WTC11 (cell line): ENCODE measurements around the gene GPATCH1. TPM values are rescaled to one million over a fixed set of nuclear protein-coding genes. Genes with fewer than 3 reads are reported as not detected.

ENCODE experiments used
- ATAC-seq: fragments of 200-7000 bp; cut with Tn5 transposase; 2 replicates; pipeline ENCODE4 v1.10.0; 2021; ENCODE audit warnings: mild to moderate bottlenecking, moderate library complexity
- CTCF ChIA-PET: fragments of 300-600 bp; sonication (Branson Sonifier 250); formaldehyde crosslinking; loops from one replicate; lab custom pipeline; 2021; ENCODE audit warnings: antibody characterized with exemption; lab: Charles Lee
- POLR2A ChIA-PET: fragments of 350-600 bp; sonication (Branson Sonifier 250); formaldehyde crosslinking; loops from one replicate; lab custom pipeline; 2021; ENCODE audit warnings: antibody characterized with exemption; lab: Charles Lee
- DNase-seq: peaks from one replicate; pipeline ENCODE4 v3.0.0; 2021; ENCODE audit warnings: low spot score
- H3K27ac Mint-ChIP-seq: 2 replicates; pipeline ENCODE4 v1.8.0; 2021; ENCODE audit warnings: mixed read lengths
- H3K27me3 Mint-ChIP-seq: 2 replicates; pipeline ENCODE4 v1.8.0; 2021; ENCODE audit warnings: low read depth, mild to moderate bottlenecking, moderate library complexity, mixed read lengths
- H3K36me3 Mint-ChIP-seq: 2 replicates; pipeline ENCODE4 v1.8.0; 2021; ENCODE audit warnings: mixed read lengths
- H3K4me1 Mint-ChIP-seq: 2 replicates; pipeline ENCODE4 v1.8.0; 2022; ENCODE audit warnings: mixed read lengths
- H3K4me3 Mint-ChIP-seq: 2 replicates; pipeline ENCODE4 v1.8.0; 2021; ENCODE audit warnings: mild to moderate bottlenecking, moderate library complexity, mixed read lengths
- H3K9me3 Mint-ChIP-seq: 2 replicates; pipeline ENCODE4 v1.8.0; 2021; ENCODE audit warnings: mixed read lengths
- AR ChIP-seq: fragments of 250-450 bp; sonication (Bioruptor Pico); IDR thresholded peaks from 2 replicates; pipeline ENCODE4 v1.9.0; 2021; ENCODE audit warnings: mild to moderate bottlenecking
- ATF2 ChIP-seq: sonication (generic); formaldehyde crosslinking; IDR thresholded peaks from 2 replicates; pipeline ENCODE4 v1.8.1; 2022; ENCODE audit warnings: low read depth, missing genetic modification reagents, borderline replicate concordance
- CTCF ChIP-seq: fragments of 200-600 bp; IDR thresholded peaks from 2 replicates; pipeline ENCODE4 v1.8.0; 2022; ENCODE audit warnings: antibody characterized with exemption
- E2F5 ChIP-seq: sonication (generic); formaldehyde crosslinking; IDR thresholded peaks from 2 replicates; pipeline ENCODE4 v1.8.1; 2022; ENCODE audit warnings: mild to moderate bottlenecking, moderate library complexity, missing genetic modification reagents
- GABPB1 ChIP-seq: sonication (generic); formaldehyde crosslinking; IDR thresholded peaks from 2 replicates; pipeline ENCODE4 v1.8.1; 2023; ENCODE audit warnings: mild to moderate bottlenecking, missing genetic modification reagents
- HMGA2 ChIP-seq: fragments of 250-450 bp; sonication (Bioruptor Pico); IDR thresholded peaks from 2 replicates; pipeline ENCODE4 v1.4.0; 2021; ENCODE audit warnings: mild to moderate bottlenecking, moderate library complexity
- MLX ChIP-seq: sonication (generic); formaldehyde crosslinking; IDR thresholded peaks from 2 replicates; pipeline ENCODE4 v1.8.1; 2023; ENCODE audit warnings: mild to moderate bottlenecking, missing genetic modification reagents, moderate library complexity
- NR3C1 ChIP-seq: sonication (generic); formaldehyde crosslinking; conservative IDR thresholded peaks from 2 replicates; pipeline ENCODE4 v1.8.1; 2023; ENCODE audit warnings: low read depth, mild to moderate bottlenecking, missing genetic modification reagents
- PREB ChIP-seq: sonication (generic); formaldehyde crosslinking; IDR thresholded peaks from 2 replicates; pipeline ENCODE4 v1.8.1; 2022; ENCODE audit warnings: mild to moderate bottlenecking, missing genetic modification reagents, moderate library complexity, borderline replicate concordance
- RORB ChIP-seq: fragments of 250-450 bp; sonication (Bioruptor Pico); IDR thresholded peaks from 2 replicates; pipeline ENCODE4 v1.9.0; 2021; ENCODE audit warnings: mild to moderate bottlenecking
- SMAD4 ChIP-seq: sonication (generic); formaldehyde crosslinking; IDR thresholded peaks from 2 replicates; pipeline ENCODE4 v1.8.0; 2022; ENCODE audit warnings: mild to moderate bottlenecking, missing genetic modification reagents
- SOX15 ChIP-seq: fragments of 250-450 bp; sonication (Bioruptor Pico); IDR thresholded peaks from 2 replicates; pipeline ENCODE4 v1.9.0; 2021; ENCODE audit warnings: mild to moderate bottlenecking
- TCF7 ChIP-seq: sonication (generic); formaldehyde crosslinking; IDR thresholded peaks from 2 replicates; pipeline ENCODE4 v1.8.0; 2022; ENCODE audit warnings: mild to moderate bottlenecking, low read depth, missing genetic modification reagents, moderate library complexity
- ZNF317 ChIP-seq: sonication (generic); formaldehyde crosslinking; IDR thresholded peaks from 2 replicates; pipeline ENCODE4 v1.8.1; 2023; ENCODE audit warnings: low read depth, mild to moderate bottlenecking, moderate library complexity, missing genetic modification reagents, borderline replicate concordance
- ZNF416 ChIP-seq: fragments of 250-450 bp; sonication (Bioruptor Pico); IDR thresholded peaks from 2 replicates; pipeline ENCODE4 v1.9.0; 2021; ENCODE audit warnings: mild to moderate bottlenecking, inconsistent platforms
- ZNF423 ChIP-seq: fragments of 250-450 bp; sonication (Bioruptor Pico); IDR thresholded peaks from 2 replicates; pipeline ENCODE4 v2.1.2; 2022; ENCODE audit warnings: mild to moderate bottlenecking, moderate library complexity
- ZNF425 ChIP-seq: fragments of 250-450 bp; sonication (Bioruptor Pico); conservative IDR thresholded peaks from 2 replicates; pipeline ENCODE4 v1.9.0; 2021; ENCODE audit warnings: mild to moderate bottlenecking
- ZNF532 ChIP-seq: fragments of 250-450 bp; sonication (Bioruptor Pico); IDR thresholded peaks from 2 replicates; pipeline ENCODE4 v1.9.0; 2021; ENCODE audit warnings: mild to moderate bottlenecking, borderline replicate concordance
- total RNA-seq: library from RNA; stranded (reverse); gene quantifications from 3 replicates; pipeline ENCODE4 v1.2.3, GENCODE V29; 2021

GPATCH1 gene
- total RNA-seq, 1 experiment from 2014 or later, result 10.7 TPM

GRCh38 chr19:33158365-33158764 lies 77.4 kb downstream of the GPATCH1 start:
- Mint-ChIP-seq H3K9me3 (peaks cover 9% of the 10 kb centered on the region), H3K36me3 (no peaks in the 10 kb centered on the region), H3K27me3 (no peaks in the 10 kb centered on the region), H3K4me3 (no peak overlapping the region), H3K4me1 (no peaks in the 10 kb centered on the region), H3K27ac (no peak overlapping the region)
- DNase-seq, result no peak
- no peak for ATAC-seq
- POLR2A ChIA-PET, result no interaction called here
- TF ChIP-seq CTCF (no peak), GABPB1 (CRISPR knock-in tag) (0 out of 2 replicates have a peak, but pooled peaks have one; percentile 24)
- CTCF ChIA-PET, result interaction anchor here (1.0 to 2.0 kb wide), 4 partner anchors 10 to 26 kb away, joined by 3 to 6 read pairs (median 4); no protein-coding TSS in a partner anchor

GRCh38 chr19:33159149-33159548 lies 78.2 kb downstream of the GPATCH1 start:
- Mint-ChIP-seq H3K27me3 (no peaks in the 10 kb centered on the region), H3K4me3 (no peak overlapping the region), H3K36me3 (peaks cover 3% of the 10 kb centered on the region), H3K9me3 (peaks cover 13% of the 10 kb centered on the region), H3K27ac (no peak overlapping the region), H3K4me1 (no peaks in the 10 kb centered on the region)
- no peak for ATAC-seq
- no peak for DNase-seq
- CTCF ChIA-PET, result interaction anchor here (1.0 kb wide), 1 partner anchor 11 kb away, joined by 4 read pairs; no protein-coding TSS in a partner anchor
- POLR2A ChIA-PET, result no interaction called here
- TF ChIP-seq ATF2 (CRISPR knock-in tag) (no peak), AR (CRISPR knock-in tag) (no peak), ZNF317 (CRISPR knock-in tag) (no peak), ZNF425 (no peak), E2F5 (CRISPR knock-in tag) (no peak), RORB (CRISPR knock-in tag) (no peak), TCF7 (no peak), NR3C1 (no peak), ZNF532 (CRISPR knock-in tag) (no peak), HMGA2 (CRISPR knock-in tag) (no peak), MLX (CRISPR knock-in tag) (no peak), SMAD4 (CRISPR knock-in tag) (no peak), ZNF423 (CRISPR knock-in tag) (no peak), PREB (no peak), SOX15 (CRISPR knock-in tag) (no peak), ZNF416 (CRISPR knock-in tag) (no peak)
